Measurements from ENCODE around the gene PAN2.

DNA sequence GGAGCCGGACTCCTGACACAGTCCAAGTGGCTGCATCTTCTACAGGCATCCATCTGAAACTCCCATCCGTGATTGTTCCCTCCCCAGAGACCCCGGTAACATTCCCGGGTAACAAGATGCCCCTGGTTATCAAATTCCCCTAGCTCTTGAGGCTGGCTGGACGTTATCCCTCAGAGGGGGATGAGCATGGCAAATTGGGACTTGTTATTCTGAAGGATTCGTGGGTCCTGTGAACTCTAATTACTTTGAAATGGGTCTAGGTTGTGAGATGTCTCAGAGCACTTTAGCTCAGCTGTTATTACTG is 642 bp upstream of the PAN2 start:
- no peak for TF ChIP-seq POLR2A (IDR thresholded peaks at IDR 0.05; ENCODE audit: low read depth, low read length)
- TF ChIP-seq POLR2AphosphoS5 (IDR thresholded peaks at IDR 0.05; ENCODE audit: low read depth, low read length) = no peak
- no peak for TF ChIP-seq TAF1 (IDR thresholded peaks at IDR 0.05; ENCODE audit: low read depth, low read length)
- TF ChIP-seq SPI1 (IDR thresholded peaks at IDR 0.05; ENCODE audit: low read depth, low read length) = no peak

Measured in GM12891 (cell line).